GM12878 (cell line): ENCODE measurements around the gene S100A4. TPM values are rescaled to one million over a fixed set of nuclear protein-coding genes. Genes with fewer than 3 reads are reported as not detected.

ENCODE experiments used
- ATAC-seq: fragments of 200-7000 bp; cut with Tn5 transposase; 3 replicates; pipeline ENCODE4 v1.9.1; 2020; ENCODE audit warnings: mild to moderate bottlenecking, moderate library complexity
- BruUV-seq: library from RNA; stranded (reverse); fragments of 400-500 nt; replicated peaks from 2 replicates; lab custom pipeline; 2021; lab: Mats Ljungman, UMichigan
- CTCF ChIA-PET: fragments of 300-600 bp; sonication (Branson Sonifier 250); formaldehyde crosslinking; extraction: SDS; loops from one replicate; lab custom pipeline; 2021; ENCODE audit warnings: inconsistent platforms; lab: Yijun Ruan, JAX
- POLR2A ChIA-PET: fragments of 350-600 bp; formaldehyde crosslinking; extraction: SDS; loops from one replicate; lab custom pipeline; 2021; ENCODE audit warnings: inconsistent platforms; lab: Charles Lee
- RAD21 ChIA-PET: fragments of 300-600 bp; sonication (Branson Sonifier 250); formaldehyde crosslinking; loops from one replicate; lab custom pipeline; 2023; ENCODE audit warnings: antibody characterized with exemption; ENCODE audit not compliant: unreplicated experiment; lab: Charles Lee
- SMC1A ChIA-PET: fragments of 300-600 bp; sonication (Branson Sonifier 250); formaldehyde crosslinking; loops from one replicate; lab custom pipeline; 2023; ENCODE audit not compliant: unreplicated experiment, uncharacterized antibody; lab: Charles Lee
- DNase-seq: peaks from one replicate; pipeline ENCODE4 v3.0.0-alpha.2; 2011; ENCODE audit warnings: low read depth, low spot score
- FAIRE-seq: peaks from 3 replicates; lab custom pipeline; 2011; peaks lifted over from hg19 to GRCh38; lab: Jason Lieb, UNC
- H2AFZ ChIP-seq: 2 replicates; pipeline ENCODE4 v1.6.0; 2011; ENCODE audit warnings: low read depth, low read length, control low read depth; ENCODE audit not compliant: control insufficient read depth
- H3K27ac ChIP-seq: 2 replicates; pipeline ENCODE4 v1.5.1; 2011; ENCODE audit warnings: control low read depth; ENCODE audit not compliant: control insufficient read depth, insufficient read depth
- H3K27me3 ChIP-seq, 2 experiments: replicated peaks in 1 of 2; 2 replicates each; pipeline versions ENCODE4 v1.6.0 to v1.6.1; 2011; ENCODE audit warnings: low read length in 1 of 2; ENCODE audit not compliant: control insufficient read depth in 2 of 2, insufficient read depth in 2 of 2
- H3K36me3 ChIP-seq, 2 experiments: 2 replicates each; pipeline ENCODE4 v1.5.1; 2011; ENCODE audit warnings: low read length in 1 of 2; ENCODE audit not compliant: control insufficient read depth in 2 of 2, insufficient read depth in 2 of 2
- H3K4me1 ChIP-seq: 2 replicates; pipeline ENCODE4 v1.6.1; 2011; ENCODE audit warnings: mild to moderate bottlenecking, low read length, moderate library complexity, mixed read lengths; ENCODE audit not compliant: control insufficient read depth, insufficient read depth
- H3K4me2 ChIP-seq: 2 replicates; pipeline ENCODE4 v1.6.0; 2011; ENCODE audit warnings: control low read depth; ENCODE audit not compliant: control insufficient read depth, insufficient read depth
- H3K4me3 ChIP-seq: fragments of 200-600 bp; sonication (generic); 2 replicates; pipeline ENCODE4 v1.5.1; 2016
- H3K79me2 ChIP-seq: 2 replicates; pipeline ENCODE4 v1.6.0; 2011; ENCODE audit warnings: low read length; ENCODE audit not compliant: control insufficient read depth, insufficient read depth
- H3K9ac ChIP-seq: 2 replicates; pipeline ENCODE4 v1.8.0; 2011; ENCODE audit warnings: low read length, control low read depth, mixed read lengths; ENCODE audit not compliant: control insufficient read depth, insufficient read depth
- H3K9me3 ChIP-seq: replicated peaks from 3 replicates; pipeline ENCODE4 v1.5.1; 2011; ENCODE audit warnings: mild to moderate bottlenecking, low read length; ENCODE audit not compliant: control insufficient read depth, insufficient read depth
- H4K20me1 ChIP-seq: 2 replicates; pipeline ENCODE4 v1.6.0; 2011; ENCODE audit not compliant: control insufficient read depth, insufficient read depth
- EED ChIP-seq: sonication (generic); IDR thresholded peaks from 2 replicates; pipeline ENCODE4 v1.6.1; 2016; ENCODE audit warnings: antibody characterized with exemption, low read depth
- YBX1 ChIP-seq: fragments of 450-650 bp; IDR thresholded peaks from 2 replicates; pipeline ENCODE4 v1.6.1; 2016; ENCODE audit warnings: antibody characterized with exemption
- WGBS: methylation state at CpG from one replicate; pipeline ENCODE4 v1.1.6; 2016; ENCODE audit warnings: low lambda C conversion rate; ENCODE audit not compliant: insufficient replicate concordance, insufficient coverage; ENCODE audit errors: missing lambda C conversion rate; 5-methylcytosine and 5-hydroxymethylcytosine counted together
- in situ Hi-C: fragments of 300-500 bp; cut with MboI; formaldehyde crosslinking; loops from 9 replicates; pipeline ENCODE4 v1.14.3; 2018; ENCODE audit warnings: mixed read lengths
- intact Hi-C: fragments of 100-400 bp; cut with micrococcal nuclease; formaldehyde crosslinking; loops from one replicate; pipeline ENCODE4 v1.14.2; 2022; ENCODE audit not compliant: unreplicated experiment
- polyA plus RNA-seq, 11 experiments: library from polyadenylated mRNA; depleted of rRNA in 4 of 11; unstranded in 6 of 11; stranded (reverse) in 5 of 11; fragments of >200 nt; fragmentation: Nextera tagmentation in 4 of 11; fragmentation: Illumina TruSeq in 1 of 11; extraction: Ambion mirVana in 4 of 11; extraction: Trizol in 1 of 11; gene quantifications; 1 replicate in 1 of 11; 2 replicates in 10 of 11; pipeline versions ENCODE4 v1.2.1 to v1.2.3, GENCODE V29; 2011 to 2016; ENCODE audit warnings: inconsistent platforms in 2 of 11, missing spikeins in 2 of 11, low read depth in 1 of 11
- total RNA-seq, 4 experiments: library from RNA; depleted of rRNA in 3 of 4; stranded (reverse); fragments of >200 nt in 3 of 4; fragmentation: Illumina TruSeq in 1 of 4; extraction: Trizol in 1 of 4; gene quantifications; 2 replicates each; pipeline versions ENCODE4 v1.2.1 to v1.2.3, GENCODE V29; 2013 to 2021
- TF ChIP-seq, protein P1 (sequence below): fragments of 450-650 bp; IDR thresholded peaks from 2 replicates; pipeline ENCODE4 v1.6.1; 2014; ENCODE audit warnings: mild to moderate bottlenecking
- TF ChIP-seq, protein P2 (sequence below): fragments of 450-650 bp; IDR thresholded peaks from 2 replicates; pipeline ENCODE4 v1.6.1; 2016; ENCODE audit warnings: mild to moderate bottlenecking, moderate library complexity, borderline replicate concordance

The S100A4 gene
- total and polyA plus RNA-seq, 10 of the 15 experiments (the other 5 are each of a cell fraction or from before 2014, with no cell fraction given), result 4.3 to 104 (median 27.3) TPM

DNA sequence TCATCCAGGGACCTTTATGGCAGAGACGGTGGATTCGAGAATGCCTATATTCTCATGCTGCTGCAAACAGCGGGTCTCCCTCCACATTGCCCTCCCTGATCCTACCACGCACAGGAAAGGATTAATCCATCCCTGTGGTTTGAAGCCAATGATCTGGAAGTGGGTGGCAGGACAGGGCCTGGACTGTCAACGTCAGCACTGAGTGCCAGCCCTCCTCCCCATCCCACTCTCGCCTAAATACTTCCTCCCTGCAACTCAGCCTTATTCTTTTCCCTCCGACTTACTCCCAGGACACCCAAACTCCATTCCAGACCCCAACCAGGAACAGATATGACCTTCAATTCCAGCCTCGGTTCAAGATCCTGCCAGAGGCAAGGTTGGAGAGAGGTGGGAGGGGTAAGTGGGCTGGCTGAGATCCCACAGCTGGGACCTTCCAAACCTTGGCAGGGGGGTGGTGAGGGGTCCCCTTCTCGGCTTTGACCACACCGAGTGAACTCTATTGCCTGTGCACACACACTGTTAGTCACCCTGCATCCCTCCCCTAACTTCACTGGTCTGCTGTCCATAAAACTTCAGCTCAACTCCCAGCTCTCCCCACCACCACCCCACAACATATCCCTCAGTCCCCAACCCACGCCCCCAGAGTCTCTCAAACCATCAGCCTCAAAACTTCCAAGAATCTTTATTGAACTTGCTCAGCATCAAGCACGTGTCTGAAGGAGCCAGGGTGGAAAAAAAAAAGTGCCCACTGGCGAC is 2.5 kb downstream of the S100A4 start (continued):
- TF ChIP-seq, protein P1, sequence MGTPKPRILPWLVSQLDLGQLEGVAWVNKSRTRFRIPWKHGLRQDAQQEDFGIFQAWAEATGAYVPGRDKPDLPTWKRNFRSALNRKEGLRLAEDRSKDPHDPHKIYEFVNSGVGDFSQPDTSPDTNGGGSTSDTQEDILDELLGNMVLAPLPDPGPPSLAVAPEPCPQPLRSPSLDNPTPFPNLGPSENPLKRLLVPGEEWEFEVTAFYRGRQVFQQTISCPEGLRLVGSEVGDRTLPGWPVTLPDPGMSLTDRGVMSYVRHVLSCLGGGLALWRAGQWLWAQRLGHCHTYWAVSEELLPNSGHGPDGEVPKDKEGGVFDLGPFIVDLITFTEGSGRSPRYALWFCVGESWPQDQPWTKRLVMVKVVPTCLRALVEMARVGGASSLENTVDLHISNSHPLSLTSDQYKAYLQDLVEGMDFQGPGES, result no peak
- TF ChIP-seq YBX1, result no peak

DNA sequence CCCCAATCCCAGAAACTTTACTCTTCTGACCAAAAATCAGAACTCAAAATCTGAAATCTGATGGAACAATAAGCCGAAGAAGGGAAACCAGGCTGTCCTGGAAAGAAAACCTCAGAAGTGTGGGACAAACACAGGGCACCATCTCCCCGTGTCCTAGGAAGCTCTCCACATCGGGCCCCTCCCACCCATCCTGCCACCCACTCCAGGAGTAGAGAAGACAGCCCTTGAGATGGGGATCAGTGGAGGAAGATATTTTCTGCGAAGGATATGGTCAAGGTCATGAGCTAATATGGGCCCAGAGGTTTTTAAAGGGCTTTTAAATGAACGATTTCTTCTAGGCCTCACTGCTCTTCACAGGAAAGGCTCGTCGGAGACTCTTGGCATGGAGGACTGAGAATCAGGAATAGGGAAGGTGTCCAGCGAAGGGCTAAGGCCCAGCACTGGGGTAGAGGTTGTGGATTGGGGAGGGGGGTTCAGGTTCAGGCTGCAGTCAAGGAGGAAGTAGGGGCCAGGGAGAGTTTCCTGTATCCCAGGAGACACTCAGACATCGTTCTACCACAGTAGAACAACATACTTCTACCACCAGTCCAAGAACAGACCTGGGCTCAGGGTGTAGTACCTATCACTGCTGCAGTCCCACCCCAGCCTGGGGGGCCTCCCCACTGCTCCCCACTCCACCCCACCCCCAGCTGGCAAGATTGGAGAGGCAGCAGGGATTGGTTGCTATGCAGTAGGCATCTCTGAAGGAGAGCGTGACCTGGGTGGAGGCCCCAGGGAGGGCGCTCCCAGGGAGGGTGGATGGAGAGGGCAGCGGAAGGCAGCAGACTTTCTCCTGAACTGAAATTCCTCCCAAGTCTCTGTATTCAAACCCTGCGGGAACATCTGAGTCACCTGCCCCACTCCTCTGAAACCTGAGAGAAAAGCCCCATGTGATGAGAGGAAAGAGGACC is 3.7 kb downstream of the S100A4 start:
- Histone ChIP-seq H3K4me3 (no peak overlapping the region), H3K27ac (no peak overlapping the region), H3K9ac (no peak overlapping the region), H3K4me2 (no peak overlapping the region), H3K4me1 (peaks cover 25% of the 10 kb centered on the region), H3K9me3 (no peaks in the 10 kb centered on the region), H3K36me3 (no peaks in the 10 kb centered on the region), H2AFZ (no peak overlapping the region), H3K79me2 (no peaks in the 10 kb centered on the region), H3K27me3 (no peaks in the 10 kb centered on the region), H4K20me1 (no peaks in the 10 kb centered on the region)
- in situ Hi-C loops (no loop called here), intact Hi-C loops (no loop called here)
- SMC1A ChIA-PET, result interaction anchor here (0.8 to 2.3 kb wide), 2 partner anchors 10 to 24 kb away, joined by 3 to 8 read pairs; no protein-coding TSS in a partner anchor
- no peak for ATAC-seq
- WGBS, result 68% methylated on average over 13 of the region's 13 CpGs
- POLR2A ChIA-PET, result no interaction called here
- no peak for TF ChIP-seq EED
- TF ChIP-seq, protein P2, sequence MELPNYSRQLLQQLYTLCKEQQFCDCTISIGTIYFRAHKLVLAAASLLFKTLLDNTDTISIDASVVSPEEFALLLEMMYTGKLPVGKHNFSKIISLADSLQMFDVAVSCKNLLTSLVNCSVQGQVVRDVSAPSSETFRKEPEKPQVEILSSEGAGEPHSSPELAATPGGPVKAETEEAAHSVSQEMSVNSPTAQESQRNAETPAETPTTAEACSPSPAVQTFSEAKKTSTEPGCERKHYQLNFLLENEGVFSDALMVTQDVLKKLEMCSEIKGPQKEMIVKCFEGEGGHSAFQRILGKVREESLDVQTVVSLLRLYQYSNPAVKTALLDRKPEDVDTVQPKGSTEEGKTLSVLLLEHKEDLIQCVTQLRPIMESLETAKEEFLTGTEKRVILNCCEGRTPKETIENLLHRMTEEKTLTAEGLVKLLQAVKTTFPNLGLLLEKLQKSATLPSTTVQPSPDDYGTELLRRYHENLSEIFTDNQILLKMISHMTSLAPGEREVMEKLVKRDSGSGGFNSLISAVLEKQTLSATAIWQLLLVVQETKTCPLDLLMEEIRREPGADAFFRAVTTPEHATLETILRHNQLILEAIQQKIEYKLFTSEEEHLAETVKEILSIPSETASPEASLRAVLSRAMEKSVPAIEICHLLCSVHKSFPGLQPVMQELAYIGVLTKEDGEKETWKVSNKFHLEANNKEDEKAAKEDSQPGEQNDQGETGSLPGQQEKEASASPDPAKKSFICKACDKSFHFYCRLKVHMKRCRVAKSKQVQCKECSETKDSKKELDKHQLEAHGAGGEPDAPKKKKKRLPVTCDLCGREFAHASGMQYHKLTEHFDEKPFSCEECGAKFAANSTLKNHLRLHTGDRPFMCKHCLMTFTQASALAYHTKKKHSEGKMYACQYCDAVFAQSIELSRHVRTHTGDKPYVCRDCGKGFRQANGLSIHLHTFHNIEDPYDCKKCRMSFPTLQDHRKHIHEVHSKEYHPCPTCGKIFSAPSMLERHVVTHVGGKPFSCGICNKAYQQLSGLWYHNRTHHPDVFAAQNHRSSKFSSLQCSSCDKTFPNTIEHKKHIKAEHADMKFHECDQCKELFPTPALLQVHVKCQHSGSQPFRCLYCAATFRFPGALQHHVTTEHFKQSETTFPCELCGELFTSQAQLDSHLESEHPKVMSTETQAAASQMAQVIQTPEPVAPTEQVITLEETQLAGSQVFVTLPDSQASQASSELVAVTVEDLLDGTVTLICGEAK, result no peak
- no TSS peak for BruUV-seq
- CTCF ChIA-PET, result interaction anchor here (0.9 to 4.3 kb wide), 5 partner anchors 8 to 86 kb away, joined by 3 to 46 read pairs (median 3); partner anchors contain the start of genes S100A13 and S100A6
- no peak for FAIRE-seq
- RAD21 ChIA-PET, result interaction anchor here (1.4 kb wide), 1 partner anchor 24 kb away, joined by 5 read pairs; no protein-coding TSS in a partner anchor
- no peak for DNase-seq
